ENCODE data around the gene RESF1.

The RESF1 gene

GRCh38 chr12:31959701-31960391, 631 bp downstream of the RESF1 start:
- DNase-seq = peak; percentile 64

- DNase-seq = no peak
Observed at GRCh38 chr12:31961137-31961536, 1.9 kb downstream of the RESF1 start.

GRCh38 chr12:31962076-31962475, 2.9 kb downstream of the RESF1 start:
- DNase-seq = no peak

- DNase-seq = no peak
Observed at GRCh38 chr12:31964280-31964679, 5.1 kb downstream of the RESF1 start.

- no peak for DNase-seq
Observed at GRCh38 chr12:31965090-31965489, 5.9 kb downstream of the RESF1 start.

- DNase-seq = no peak
Observed at GRCh38 chr12:31966558-31967205, 7.5 kb downstream of the RESF1 start.

- DNase-seq = no peak
Observed at GRCh38 chr12:31967539-31967938, 8.3 kb downstream of the RESF1 start.

GRCh38 chr12:31970199-31970598, 11.0 kb downstream of the RESF1 start:
- DNase-seq = no peak

- DNase-seq = no peak
Observed at GRCh38 chr12:31973818-31974217, 14.6 kb downstream of the RESF1 start.

- DNase-seq = no peak
Observed at GRCh38 chr12:31974673-31975072, 15.5 kb downstream of the RESF1 start.

GRCh38 chr12:31984806-31985591, 25.8 kb downstream of the RESF1 start:
- DNase-seq = no peak

- DNase-seq = no peak
Observed at GRCh38 chr12:31985832-31986231, 26.6 kb downstream of the RESF1 start.

- DNase-seq = no peak
Observed at GRCh38 chr12:31989571-31990362, 30.6 kb downstream of the RESF1 start.

GRCh38 chr12:31991146-31991545, 31.9 kb downstream of the RESF1 start:
- DNase-seq = no peak

GRCh38 chr12:31991815-31992214, 32.6 kb downstream of the RESF1 start:
- DNase-seq = no peak

- no peak for DNase-seq
Observed at GRCh38 chr12:31999692-32000091, 40.5 kb downstream of the RESF1 start.

- DNase-seq = no peak
Observed at GRCh38 chr12:32000373-32001005, 41.3 kb downstream of the RESF1 start.

GRCh38 chr12:32002848-32003493, 43.8 kb downstream of the RESF1 start:
- no peak for DNase-seq

GRCh38 chr12:32003654-32004053, 44.4 kb downstream of the RESF1 start:
- DNase-seq = no peak

GRCh38 chr12:32005496-32006125, 46.4 kb downstream of the RESF1 start:
- DNase-seq = no peak

Data from MV-4-11 (cell line).